Lung microvascular endothelial cell (primary cell): Measurements from ENCODE around the gene MBD4. TPM values are rescaled to one million over a fixed set of nuclear protein-coding genes. Genes with fewer than 3 reads are reported as not detected.
"Not testable (repeated sequence)": the region's sequence is repeated elsewhere in the genome, so short reads cannot be mapped to it uniquely, and the experiment has no call there.

Source experiments
- DNase-seq, 2 donors: peaks; one replicate each; pipeline versions ENCODE4 v3.0.0 to v3.0.0-alpha.2; 2010; ENCODE audit warnings: low read depth in 2 of 2
- total RNA-seq: library from RNA; depleted of rRNA; stranded (reverse); fragments of >200 nt; gene quantifications from 2 replicates; pipeline ENCODE4 v1.2.1, GENCODE V29; 2014

The MBD4 gene
- total RNA-seq: 16.3 and 28.8 TPM in 2 replicates

- DNase-seq: peak; percentile 99 to 100
Observed at GRCh38 chr3:129439817-129440617, at the start of gene MBD4, which contains the start of gene IFT122. Gene MBD4 (minus strand): TSS chr3:129439948. CDS start chr3:129439833, 115 bp downstream. Gene IFT122 (plus strand): TSS chr3:129440224. CDS start chr3:129440331, 107 bp downstream.

- DNase-seq: not testable (repeated sequence)
Observed at GRCh38 chr3:129489258-129489657, 49.5 kb upstream of the MBD4 start.

- DNase-seq: not testable (repeated sequence)
Observed at GRCh38 chr3:129487868-129488335, 48.2 kb upstream of the MBD4 start.

GRCh38 chr3:129487183-129487867 lies 47.6 kb upstream of the MBD4 start:
- no peak for DNase-seq

- no peak for DNase-seq
Observed at GRCh38 chr3:129486664-129487035, 46.9 kb upstream of the MBD4 start.

- peak in 1 of 2 donors; percentile 82 for DNase-seq
Observed at GRCh38 chr3:129485721-129486663, 46.2 kb upstream of the MBD4 start.

GRCh38 chr3:129485146-129485545 lies 45.4 kb upstream of the MBD4 start:
- not testable (repeated sequence) for DNase-seq

- DNase-seq: no peak
Observed at GRCh38 chr3:129483870-129484269, 44.1 kb upstream of the MBD4 start.

GRCh38 chr3:129482721-129483120 lies 43.0 kb upstream of the MBD4 start:
- no peak for DNase-seq

GRCh38 chr3:129481766-129482332 lies 42.1 kb upstream of the MBD4 start:
- peak in 1 of 2 donors; percentile 63 for DNase-seq

GRCh38 chr3:129481225-129481765 lies 41.5 kb upstream of the MBD4 start:
- peak; percentile 58 to 65 for DNase-seq

- no peak for DNase-seq
Observed at GRCh38 chr3:129476586-129476985, 36.8 kb upstream of the MBD4 start.

GRCh38 chr3:129475863-129476262 lies 36.1 kb upstream of the MBD4 start:
- DNase-seq: no peak

GRCh38 chr3:129474984-129475804 lies 35.4 kb upstream of the MBD4 start:
- no peak for DNase-seq

- no peak for DNase-seq
Observed at GRCh38 chr3:129473769-129474152, 34.0 kb upstream of the MBD4 start.

GRCh38 chr3:129473067-129473768 lies 33.5 kb upstream of the MBD4 start:
- no peak for DNase-seq

GRCh38 chr3:129470861-129471260 lies 31.1 kb upstream of the MBD4 start:
- DNase-seq: no peak

- DNase-seq: peak in 1 of 2 donors; percentile 57
Observed at GRCh38 chr3:129469026-129469425, 29.3 kb upstream of the MBD4 start.

GRCh38 chr3:129467932-129468331 lies 28.2 kb upstream of the MBD4 start:
- no peak for DNase-seq
